Upper lobe of left lung (tissue), 4 donors: Measurements from ENCODE around the gene COL27A1.

Experiments
- POLR2AphosphoS5 ChIP-seq, 2 donors: sonication (generic); formaldehyde crosslinking; IDR thresholded peaks; one replicate each; pipeline ENCODE4 v1.5.1; 2017; ENCODE audit warnings: antibody characterized with exemption in 2 of 2
- TF ChIP-seq, protein P1 (sequence below), 6 experiments: fragments of 450-650 bp in 4 of 6; fragments of 200-600 bp in 2 of 6; sonication (generic) in 2 of 6; IDR thresholded peaks; one replicate each; pipeline ENCODE4 v1.5.1; 2016 to 2019; ENCODE audit warnings: antibody characterized with exemption in 6 of 6

DNA sequence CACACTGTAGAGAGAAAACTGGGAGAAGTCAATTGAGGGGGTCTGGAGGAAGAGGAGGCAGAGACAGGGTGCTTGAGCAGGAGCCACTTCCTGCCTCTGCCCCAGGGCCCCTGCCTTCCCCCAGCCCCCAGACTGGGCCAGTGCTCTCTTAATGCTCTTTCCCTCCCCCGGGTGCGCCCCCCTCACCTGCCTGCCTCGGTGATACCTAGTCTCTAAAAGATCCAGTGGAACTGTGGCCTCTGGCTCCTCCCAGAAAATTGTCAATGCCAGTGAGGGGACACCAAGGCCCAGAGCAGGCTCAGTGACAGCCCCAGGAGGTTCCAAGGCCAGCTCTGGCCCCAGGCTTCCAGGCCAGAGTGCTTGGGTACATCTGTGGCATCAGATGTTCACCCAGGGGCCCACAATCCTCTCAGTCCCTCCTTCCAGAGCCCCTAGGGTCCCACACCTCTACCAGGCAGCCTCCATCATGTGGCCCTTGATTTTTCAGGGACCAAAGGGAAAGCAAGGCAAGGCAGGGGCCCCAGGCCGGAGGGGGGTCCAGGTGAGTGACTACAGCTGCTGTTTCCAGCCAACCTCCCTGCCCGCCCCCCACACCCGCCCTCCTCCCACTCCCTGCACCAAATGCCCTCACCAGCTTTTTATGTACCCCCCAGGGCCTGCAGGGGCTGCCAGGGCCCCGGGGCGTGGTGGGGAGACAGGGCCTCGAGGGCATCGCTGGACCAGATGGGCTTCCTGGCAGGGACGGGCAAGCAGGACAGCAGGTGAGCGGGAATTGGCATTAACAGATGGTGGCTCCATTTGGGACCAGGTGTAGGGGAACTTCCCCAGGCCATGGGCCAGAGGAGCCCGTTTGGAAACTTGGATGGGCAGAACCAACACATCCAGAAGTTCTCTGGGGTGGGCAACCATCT lies 134.5 kb downstream of the COL27A1 start:
- TF ChIP-seq, protein P1, sequence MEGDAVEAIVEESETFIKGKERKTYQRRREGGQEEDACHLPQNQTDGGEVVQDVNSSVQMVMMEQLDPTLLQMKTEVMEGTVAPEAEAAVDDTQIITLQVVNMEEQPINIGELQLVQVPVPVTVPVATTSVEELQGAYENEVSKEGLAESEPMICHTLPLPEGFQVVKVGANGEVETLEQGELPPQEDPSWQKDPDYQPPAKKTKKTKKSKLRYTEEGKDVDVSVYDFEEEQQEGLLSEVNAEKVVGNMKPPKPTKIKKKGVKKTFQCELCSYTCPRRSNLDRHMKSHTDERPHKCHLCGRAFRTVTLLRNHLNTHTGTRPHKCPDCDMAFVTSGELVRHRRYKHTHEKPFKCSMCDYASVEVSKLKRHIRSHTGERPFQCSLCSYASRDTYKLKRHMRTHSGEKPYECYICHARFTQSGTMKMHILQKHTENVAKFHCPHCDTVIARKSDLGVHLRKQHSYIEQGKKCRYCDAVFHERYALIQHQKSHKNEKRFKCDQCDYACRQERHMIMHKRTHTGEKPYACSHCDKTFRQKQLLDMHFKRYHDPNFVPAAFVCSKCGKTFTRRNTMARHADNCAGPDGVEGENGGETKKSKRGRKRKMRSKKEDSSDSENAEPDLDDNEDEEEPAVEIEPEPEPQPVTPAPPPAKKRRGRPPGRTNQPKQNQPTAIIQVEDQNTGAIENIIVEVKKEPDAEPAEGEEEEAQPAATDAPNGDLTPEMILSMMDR (IDR thresholded peaks at IDR 0.05), result no peak
- no peak for TF ChIP-seq POLR2AphosphoS5 (IDR thresholded peaks at IDR 0.05)
